Osteoblast (primary cell): ENCODE data around the gene FFAR2. TPM values are rescaled to one million over a fixed set of nuclear protein-coding genes. Genes with fewer than 3 reads are reported as not detected.
"Not testable (repeated sequence)": the region's sequence is repeated elsewhere in the genome, so short reads cannot be mapped to it uniquely, and the experiment has no call there.

ENCODE experiments used
- DNase-seq: peaks from one replicate; pipeline ENCODE4 v3.0.0; 2011; ENCODE audit warnings: low spot score, mixed read lengths; ENCODE audit not compliant: insufficient read length; ENCODE audit errors: missing footprints
- H2AFZ ChIP-seq: 2 replicates; pipeline ENCODE4 v1.6.0; 2011; ENCODE audit warnings: mild to moderate bottlenecking, low read length
- H3K27ac ChIP-seq: 2 replicates; pipeline ENCODE4 v1.5.1; 2011; ENCODE audit warnings: mild to moderate bottlenecking, low read depth, low read length, moderate library complexity
- H3K27me3 ChIP-seq: 2 replicates; pipeline ENCODE4 v1.6.0; 2012; ENCODE audit warnings: mild to moderate bottlenecking, control low read depth, inconsistent platforms, low read length, moderate library complexity; ENCODE audit not compliant: insufficient read depth
- H3K36me3 ChIP-seq: 2 replicates; pipeline ENCODE4 v1.5.1; 2011; ENCODE audit warnings: mild to moderate bottlenecking, low read length, control low read depth, moderate library complexity; ENCODE audit not compliant: insufficient read depth
- H3K4me1 ChIP-seq: 2 replicates; pipeline ENCODE4 v1.5.1; 2011; ENCODE audit warnings: mild to moderate bottlenecking, low read length, control low read depth, moderate library complexity; ENCODE audit not compliant: insufficient read depth
- H3K4me2 ChIP-seq: 2 replicates; pipeline ENCODE4 v1.6.0; 2011; ENCODE audit warnings: mild to moderate bottlenecking, low read length; ENCODE audit not compliant: insufficient read depth
- H3K4me3 ChIP-seq: fragments of 200-600 bp; sonication (generic); 3 replicates; pipeline ENCODE4 v1.5.1; 2012; ENCODE audit warnings: mild to moderate bottlenecking, low read length, inconsistent platforms; ENCODE audit not compliant: insufficient read depth
- H3K79me2 ChIP-seq: 2 replicates; pipeline ENCODE4 v1.6.0; 2012; ENCODE audit warnings: mild to moderate bottlenecking, low read length, control low read depth, inconsistent platforms; ENCODE audit not compliant: insufficient read depth
- H3K9me3 ChIP-seq: 2 replicates; pipeline ENCODE4 v1.5.1; 2011; ENCODE audit warnings: low read depth, low read length, control low read depth
- H4K20me1 ChIP-seq: 2 replicates; pipeline ENCODE4 v1.6.0; 2012; ENCODE audit warnings: mild to moderate bottlenecking, low read length, control low read depth; ENCODE audit not compliant: insufficient read depth
- CTCF ChIP-seq: IDR thresholded peaks from 2 replicates; pipeline ENCODE4 v1.5.1; 2011; ENCODE audit warnings: mild to moderate bottlenecking, low read depth, low read length, moderate library complexity; ENCODE audit errors: extremely low read depth
- total RNA-seq: library from RNA; depleted of rRNA; stranded (reverse); fragments of >200 nt; gene quantifications from 2 replicates; pipeline ENCODE4 v1.2.3, GENCODE V29; 2012

Gene FFAR2
- total RNA-seq, 1 donor, result not detected

- Histone ChIP-seq H3K27me3 (peaks cover 18% of the 10 kb centered on the region), H4K20me1 (no peaks in the 10 kb centered on the region), H3K79me2 (no peaks in the 10 kb centered on the region), H3K9me3 (no peaks in the 10 kb centered on the region), H3K27ac (no peak overlapping the region), H2AFZ (no peak overlapping the region), H3K4me1 (no peaks in the 10 kb centered on the region), H3K4me2 (no peak overlapping the region), H3K4me3 (no peak overlapping the region), H3K36me3 (no peaks in the 10 kb centered on the region)
- DNase-seq, result no peak
- no peak for TF ChIP-seq CTCF
Observed at GRCh38 chr19:35419046-35419445, 29.0 kb upstream of the FFAR2 start.

DNA sequence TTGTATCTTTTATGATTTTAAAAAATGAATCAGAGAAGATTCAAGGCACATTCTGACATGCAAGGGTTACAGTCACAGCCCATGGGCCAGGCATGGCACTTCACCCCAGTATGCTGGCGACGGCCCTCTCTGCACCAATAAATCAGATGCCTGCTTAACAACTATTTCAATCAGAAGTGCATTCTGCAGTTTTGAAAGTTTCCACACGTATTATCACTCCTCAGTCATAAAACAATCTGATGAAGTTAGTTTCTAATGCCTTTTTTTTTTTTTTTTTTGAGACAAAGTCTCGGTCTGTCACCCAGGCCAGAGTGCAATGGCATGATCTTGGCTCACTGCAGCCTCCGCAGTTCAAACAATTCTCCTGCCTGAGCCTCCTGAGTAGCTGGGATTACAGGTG lies 28.3 kb upstream of the FFAR2 start:
- Histone ChIP-seq H2AFZ (no peak overlapping the region), H3K4me3 (no peak overlapping the region), H4K20me1 (no peaks in the 10 kb centered on the region), H3K27me3 (peaks cover 18% of the 10 kb centered on the region), H3K27ac (no peak overlapping the region), H3K4me1 (no peaks in the 10 kb centered on the region), H3K36me3 (no peaks in the 10 kb centered on the region), H3K9me3 (no peaks in the 10 kb centered on the region), H3K4me2 (no peak overlapping the region), H3K79me2 (no peaks in the 10 kb centered on the region)
- TF ChIP-seq CTCF, result no peak
- DNase-seq, result no peak

DNA sequence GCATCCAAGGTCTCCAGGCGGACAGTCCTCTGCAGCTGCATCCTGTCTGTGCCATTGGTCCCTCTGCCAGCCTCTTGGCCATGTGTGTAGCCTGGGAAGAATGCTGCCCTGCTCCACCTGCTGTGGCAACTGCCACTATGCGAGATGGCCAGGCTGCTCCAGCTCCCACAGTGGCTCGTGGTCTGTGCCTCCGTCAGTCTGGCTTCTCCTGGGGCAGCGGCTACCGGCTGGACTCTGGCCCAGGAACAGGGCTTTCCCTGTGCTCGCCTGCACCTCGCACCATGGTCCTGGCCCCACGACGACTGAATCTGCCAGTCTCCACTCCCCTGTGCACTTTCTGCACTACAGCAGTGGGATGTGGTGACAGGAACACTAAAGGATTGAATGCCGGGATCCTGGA lies 26.7 kb upstream of the FFAR2 start:
- Histone ChIP-seq H4K20me1 (no peaks in the 10 kb centered on the region), H3K79me2 (no peaks in the 10 kb centered on the region), H3K4me2 (no peak overlapping the region), H3K36me3 (no peaks in the 10 kb centered on the region), H2AFZ (no peak overlapping the region), H3K4me3 (no peak overlapping the region), H3K4me1 (no peaks in the 10 kb centered on the region), H3K9me3 (no peaks in the 10 kb centered on the region), H3K27me3 (peaks cover 16% of the 10 kb centered on the region), H3K27ac (no peak overlapping the region)
- no peak for TF ChIP-seq CTCF
- DNase-seq, result no peak

- not testable (repeated sequence) for H3K36me3 ChIP-seq, DNase-seq, H3K79me2 ChIP-seq, H3K4me3 ChIP-seq, H4K20me1 ChIP-seq, H3K4me1 ChIP-seq, H3K27me3 ChIP-seq, H3K27ac ChIP-seq, H3K4me2 ChIP-seq, H2AFZ ChIP-seq, H3K9me3 ChIP-seq
Observed at GRCh38 chr19:35423406-35423805, 24.7 kb upstream of the FFAR2 start.
